ENCODE data around the gene ALDH1L1.
"Not testable (repeated sequence)": the region's sequence is repeated elsewhere in the genome, so short reads cannot be mapped to it uniquely, and the experiment has no call there.

The ALDH1L1 gene

GRCh38 chr3:126077754-126078153 lies 102.6 kb downstream of the ALDH1L1 start:
- no peak for DNase-seq

DNA sequence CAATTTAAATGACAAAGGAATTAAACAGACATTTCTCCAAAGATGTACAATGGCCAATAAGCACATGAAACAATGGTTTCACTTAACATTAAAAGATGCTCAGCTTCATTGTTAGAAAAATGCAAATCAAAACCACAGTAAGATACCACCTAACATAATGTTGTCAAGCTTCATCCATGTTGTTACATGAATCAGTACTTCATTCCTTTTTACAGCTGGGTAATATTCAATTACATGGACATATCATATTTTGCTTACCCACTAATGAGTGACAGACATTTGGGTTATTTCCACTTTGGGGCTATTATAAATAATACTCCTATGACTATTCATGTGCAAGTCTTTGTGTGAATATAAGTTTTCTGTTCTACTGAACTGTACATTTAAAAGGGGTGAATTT lies 104.2 kb downstream of the ALDH1L1 start:
- no peak for DNase-seq

DNA sequence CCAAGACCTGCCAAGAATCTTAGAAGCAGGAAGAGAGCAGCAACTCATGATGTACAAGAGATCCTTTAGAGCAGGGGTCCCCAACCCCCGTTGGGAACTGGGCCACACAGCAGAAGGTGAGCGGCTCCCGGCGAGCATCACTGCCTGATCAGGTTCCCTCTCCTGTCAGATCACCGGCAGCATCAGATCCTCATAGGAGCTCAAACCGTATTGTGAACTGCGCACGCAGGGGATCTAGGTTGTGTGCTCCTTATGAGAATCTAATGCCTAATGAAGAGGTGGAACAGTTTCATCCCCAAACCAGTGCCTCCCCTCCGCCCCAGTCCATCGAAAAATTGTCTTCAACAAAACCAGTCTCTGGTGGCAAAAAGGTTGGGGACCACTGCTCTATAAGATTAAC lies 110.2 kb downstream of the ALDH1L1 start:
- no peak for DNase-seq

DNA sequence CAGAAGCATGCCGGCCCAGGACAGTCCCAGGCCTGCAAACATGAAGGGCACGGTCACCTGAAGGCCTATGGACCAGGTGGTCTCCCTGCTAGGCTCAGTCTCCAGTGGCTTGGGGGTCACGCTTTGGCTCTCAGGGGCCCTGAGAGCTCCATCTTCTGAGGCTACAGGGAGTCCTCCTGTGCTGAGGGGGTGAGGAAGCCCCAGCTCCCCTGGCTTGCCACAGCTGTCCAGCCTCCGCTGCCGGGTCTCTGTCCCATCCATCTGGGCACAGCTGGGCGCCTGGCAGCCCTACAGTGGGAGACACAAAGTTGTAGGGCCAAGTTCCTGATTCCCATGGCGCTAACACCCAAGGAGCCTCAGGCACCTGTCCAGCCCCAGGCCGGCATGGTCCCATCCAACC lies 112.4 kb downstream of the ALDH1L1 start:
- no peak for DNase-seq

DNA sequence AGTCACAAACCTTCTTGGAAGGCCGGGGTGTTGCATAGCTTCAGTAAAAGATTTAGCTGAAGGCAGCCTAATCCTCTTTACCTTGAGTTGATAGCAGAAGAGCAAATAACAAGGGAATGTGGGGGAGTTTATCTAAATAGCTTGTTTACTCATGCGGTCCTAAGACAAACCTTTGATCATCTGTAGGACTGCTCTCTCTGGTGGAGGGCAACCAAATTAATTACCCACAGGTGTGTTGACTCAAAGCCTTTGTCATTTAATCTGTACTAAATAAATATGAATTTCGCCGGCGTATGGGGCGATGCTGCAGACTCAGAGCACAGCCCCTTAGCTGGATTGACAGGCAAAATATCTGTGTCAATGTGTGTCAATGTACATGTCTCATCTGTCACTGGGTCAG lies 113.7 kb downstream of the ALDH1L1 start:
- not testable (repeated sequence) for DNase-seq

DNA sequence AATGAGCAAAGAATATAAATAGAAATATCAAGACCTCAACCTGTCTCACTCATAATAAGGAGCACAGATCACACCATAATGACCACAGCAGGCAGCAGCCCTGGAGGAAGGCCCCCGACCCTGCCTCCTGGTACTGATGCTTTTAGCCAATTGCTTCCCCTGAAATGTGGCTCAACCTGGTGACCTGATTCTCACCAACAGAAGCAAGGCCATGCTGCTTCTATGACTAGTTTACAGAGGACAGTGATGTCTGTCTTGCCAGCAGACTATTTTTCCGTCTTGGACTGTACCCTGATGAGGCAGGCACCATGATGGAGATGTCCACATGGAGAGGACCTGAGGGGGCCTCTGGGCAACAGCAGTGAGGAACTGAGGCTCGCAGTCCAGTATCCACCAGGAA lies 114.5 kb downstream of the ALDH1L1 start:
- no peak for DNase-seq

DNA sequence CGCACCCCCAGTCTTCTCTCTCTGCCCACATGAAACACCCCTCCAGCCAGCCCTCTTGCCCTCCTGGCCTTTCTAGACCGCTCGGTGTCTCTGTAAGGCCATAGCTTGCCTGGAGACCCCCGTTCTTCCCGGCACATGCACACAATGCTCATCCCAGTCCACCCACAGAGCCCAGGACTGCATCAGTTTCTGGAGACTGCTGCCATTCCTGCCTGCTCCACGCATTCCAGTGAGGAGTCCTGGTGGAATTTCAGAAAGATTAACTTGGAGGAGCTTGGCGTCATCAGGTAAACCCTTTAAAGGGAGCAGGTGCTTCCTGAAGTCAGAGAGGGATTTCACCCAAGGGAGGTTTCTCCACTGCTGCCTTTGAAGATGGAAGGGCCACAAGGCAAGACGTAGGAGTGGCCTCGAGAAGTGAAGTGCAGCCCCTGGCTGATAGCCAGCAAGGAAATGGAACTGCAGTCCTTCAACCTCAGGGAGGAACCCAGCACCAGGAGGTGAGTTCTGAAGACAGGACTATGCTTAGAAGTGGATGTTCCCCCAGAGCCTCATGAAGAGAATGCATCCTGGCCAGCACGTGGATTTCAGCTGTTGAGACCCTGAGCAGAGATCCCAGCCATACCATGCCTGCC lies 115.6 kb downstream of the ALDH1L1 start:
- no peak for DNase-seq

- no peak for DNase-seq
These were observed 116.9 kb downstream of the ALDH1L1 start for GRCh38 chr3:126063358-126063965.

GRCh38 chr3:126061301-126062032 lies 118.9 kb downstream of the ALDH1L1 start:
- no peak for DNase-seq

GRCh38 chr3:126060613-126061145 lies 119.7 kb downstream of the ALDH1L1 start:
- DNase-seq: no peak

DNA sequence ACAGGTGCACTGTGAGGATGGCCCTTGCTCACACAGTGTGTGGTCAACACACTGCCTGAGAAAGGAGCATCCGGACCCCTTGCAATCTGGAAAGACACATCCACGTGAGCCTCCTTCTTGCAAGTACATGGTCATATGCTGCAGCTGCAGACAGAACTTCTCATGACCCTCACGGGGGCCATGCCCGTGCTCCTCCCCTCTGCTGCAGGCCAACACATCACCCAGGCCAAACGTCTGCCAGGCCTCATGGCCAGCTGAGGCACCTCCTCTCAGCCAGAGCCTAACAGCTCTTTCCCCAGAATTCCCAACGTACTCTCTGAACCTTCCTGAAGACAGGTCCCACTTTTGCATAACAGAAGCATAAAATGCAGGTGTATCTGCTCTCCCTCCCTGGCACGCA lies 121.7 kb downstream of the ALDH1L1 start:
- DNase-seq: no peak

- no peak for DNase-seq
These were observed 122.5 kb downstream of the ALDH1L1 start for GRCh38 chr3:126057936-126058335.

DNA sequence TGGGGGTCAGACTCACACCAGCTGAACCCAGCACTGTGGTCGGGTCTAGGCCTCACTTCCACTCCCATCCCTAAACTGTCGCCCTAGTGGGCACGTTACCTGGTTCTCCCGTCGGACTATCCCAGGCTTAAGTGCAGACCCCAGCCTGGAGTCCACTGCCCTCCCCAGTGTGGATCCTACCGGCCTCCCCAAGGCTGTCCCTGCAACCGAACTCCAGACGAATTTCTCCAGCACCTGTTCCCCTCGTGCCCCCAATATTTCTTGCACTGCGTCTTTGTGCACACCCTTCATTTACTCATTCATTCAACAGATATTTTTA lies 122.9 kb downstream of the ALDH1L1 start:
- DNase-seq: no peak

GRCh38 chr3:126056681-126057500 lies 123.5 kb downstream of the ALDH1L1 start:
- DNase-seq: no peak

- no peak for DNase-seq
These were observed 124.3 kb downstream of the ALDH1L1 start for GRCh38 chr3:126056088-126056487.

GRCh38 chr3:126054870-126055269 lies 125.5 kb downstream of the ALDH1L1 start:
- no peak for DNase-seq

- DNase-seq: no peak
These were observed 126.3 kb downstream of the ALDH1L1 start for GRCh38 chr3:126053949-126054569.

All from stimulated activated CD4-positive, alpha-beta T cell treated with anti-CD3 and anti-CD28 coated beads, Interleukin-15, amount 100 ng/mL, for 24 hours (primary cell).